ENCODE measurements around the gene MAP2K4. TPM values are rescaled to one million over a fixed set of nuclear protein-coding genes. Genes with fewer than 3 reads are reported as not detected.

The MAP2K4 gene
- total and polyA plus RNA-seq, 2 of the 8 experiments (the other 6 are each of a cell fraction or from before 2014, with no cell fraction given), result 14.2 to 37.3 TPM

GRCh38 chr17:12057520-12057919 lies 36.8 kb downstream of the MAP2K4 start (continued):
- TF ChIP-seq HDAC2 (IDR thresholded peaks at IDR 0.05; ENCODE audit: borderline replicate concordance in 1 of 2, low read depth in 2 of 2, low read length in 2 of 2) (no peak), POU5F1 (IDR thresholded peaks at IDR 0.05; ENCODE audit: low read depth, low read length) (no peak), CHD2 (IDR thresholded peaks at IDR 0.05; ENCODE audit: low read length) (no peak), ASH2L (IDR thresholded peaks at IDR 0.05; ENCODE audit: low read length) (no peak)
